Smooth muscle cell of the brain vasculature (primary cell): Measurements from ENCODE around the gene EFR3B.
"Not testable (repeated sequence)": the region's sequence is repeated elsewhere in the genome, so short reads cannot be mapped to it uniquely, and the experiment has no call there.

ENCODE experiments used
- DNase-seq: peaks from one replicate; pipeline ENCODE4 v3.0.0-alpha.2; 2012; ENCODE audit warnings: low read depth, low spot score

Gene EFR3B

DNA sequence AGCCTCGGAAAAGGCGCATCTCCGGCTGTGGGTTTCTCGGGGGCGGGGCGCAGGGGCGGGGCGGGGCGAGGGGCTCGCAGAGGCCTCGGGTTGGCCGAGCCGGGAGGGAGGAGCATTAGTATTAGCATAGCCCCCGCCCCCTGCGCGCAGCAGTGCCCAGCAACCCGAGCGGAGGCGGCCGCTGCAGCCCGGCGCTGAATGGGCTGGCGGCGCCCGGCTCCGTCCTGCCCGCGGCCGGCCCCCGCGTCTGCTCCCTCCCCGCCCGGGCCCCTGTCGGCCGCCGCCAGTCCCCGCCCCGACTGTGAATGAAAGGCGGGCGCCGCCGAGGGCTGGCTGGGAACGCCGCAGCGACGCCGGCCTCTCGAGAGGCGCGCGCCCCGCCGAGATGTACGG is at the start of gene EFR3B:
TSS of gene EFR3B (plus strand) at position 149 of the 393 bp plus-strand sequence. CDS start at position 386, 237 bp downstream.
- peak; percentile 70 for DNase-seq

DNA sequence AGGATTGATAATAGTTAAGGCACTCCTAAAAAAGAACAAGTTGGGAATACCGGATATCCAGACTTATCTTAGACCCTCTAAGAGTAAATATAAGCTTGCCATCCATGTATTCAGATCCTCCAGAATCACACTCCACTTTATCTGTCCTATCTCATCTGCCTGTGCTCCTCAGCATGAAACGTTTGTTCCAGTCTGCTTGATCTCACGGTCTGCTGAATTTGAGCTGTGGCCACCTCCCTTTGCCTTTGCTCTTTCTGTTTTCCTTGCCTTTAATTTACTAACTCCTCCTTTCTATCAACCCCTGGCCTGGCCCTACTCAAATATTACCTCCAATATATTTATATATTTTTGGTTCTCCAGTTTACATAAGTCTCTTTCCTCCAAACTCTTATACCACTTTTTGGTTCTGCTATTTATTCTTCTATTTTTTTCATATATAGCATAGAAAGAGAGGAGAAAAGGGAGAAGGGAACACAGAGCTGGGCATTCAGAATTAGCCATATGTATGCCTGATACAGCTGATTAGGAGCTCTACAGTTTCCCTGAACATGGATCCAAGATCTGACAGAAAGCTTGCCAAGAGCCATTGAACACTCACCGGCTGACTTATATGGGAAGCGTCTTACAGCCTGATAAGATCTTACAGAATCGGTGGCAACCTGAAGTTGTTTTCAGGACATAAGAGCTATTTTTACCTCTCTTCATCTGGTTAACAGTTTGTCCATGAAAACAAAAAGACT is 48.3 kb upstream of the EFR3B start:
- DNase-seq = no peak

DNA sequence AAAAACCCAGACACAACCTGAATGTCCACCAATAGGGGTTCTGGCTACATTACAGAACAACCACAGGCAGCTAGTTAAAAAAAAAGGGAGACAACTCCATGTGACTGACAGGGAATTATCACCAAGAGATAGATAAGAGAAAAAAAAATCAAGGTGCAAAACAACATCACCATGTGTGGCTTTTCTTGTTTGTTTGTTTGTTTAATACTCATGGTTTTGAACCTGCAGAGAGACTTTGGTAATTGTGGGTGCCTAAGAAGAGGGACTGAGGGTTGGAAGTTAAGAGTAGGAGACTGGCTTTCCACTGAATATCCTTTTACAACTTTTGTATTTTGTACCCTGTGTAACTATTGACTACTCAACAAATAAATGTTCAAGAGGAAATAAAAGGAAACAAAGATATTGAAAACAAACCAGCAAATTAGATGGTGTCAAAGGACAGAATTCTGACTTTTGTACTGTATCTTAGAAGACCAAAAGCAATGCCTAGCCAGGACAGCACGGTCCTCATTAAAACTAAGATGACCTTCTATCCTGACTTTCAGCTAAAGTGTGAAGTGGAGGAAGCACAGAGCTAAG is 47.6 kb upstream of the EFR3B start:
- DNase-seq = no peak

DNA sequence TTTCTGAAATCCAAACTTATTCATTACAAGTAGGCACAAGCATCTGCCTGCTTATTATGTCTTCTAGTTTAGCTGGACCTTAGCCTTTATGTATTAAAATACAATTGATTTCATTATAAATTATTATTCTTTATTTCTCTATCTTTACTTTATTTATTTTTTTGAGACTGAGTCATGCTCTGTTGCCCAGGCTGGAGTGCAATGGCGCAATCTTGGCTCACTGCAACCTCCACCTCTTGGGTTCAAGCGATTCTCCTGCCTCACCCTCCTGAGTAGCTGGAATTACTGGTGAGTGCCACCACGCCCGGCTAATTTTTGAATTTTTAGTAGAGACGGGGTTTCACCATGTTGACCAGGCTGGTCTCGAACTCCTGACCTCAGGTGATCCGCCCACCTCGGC is 42.8 kb upstream of the EFR3B start:
- not testable (repeated sequence) for DNase-seq

- DNase-seq = no peak
Measured at GRCh38 chr2:25000036-25000435, 41.8 kb upstream of the EFR3B start.

DNA sequence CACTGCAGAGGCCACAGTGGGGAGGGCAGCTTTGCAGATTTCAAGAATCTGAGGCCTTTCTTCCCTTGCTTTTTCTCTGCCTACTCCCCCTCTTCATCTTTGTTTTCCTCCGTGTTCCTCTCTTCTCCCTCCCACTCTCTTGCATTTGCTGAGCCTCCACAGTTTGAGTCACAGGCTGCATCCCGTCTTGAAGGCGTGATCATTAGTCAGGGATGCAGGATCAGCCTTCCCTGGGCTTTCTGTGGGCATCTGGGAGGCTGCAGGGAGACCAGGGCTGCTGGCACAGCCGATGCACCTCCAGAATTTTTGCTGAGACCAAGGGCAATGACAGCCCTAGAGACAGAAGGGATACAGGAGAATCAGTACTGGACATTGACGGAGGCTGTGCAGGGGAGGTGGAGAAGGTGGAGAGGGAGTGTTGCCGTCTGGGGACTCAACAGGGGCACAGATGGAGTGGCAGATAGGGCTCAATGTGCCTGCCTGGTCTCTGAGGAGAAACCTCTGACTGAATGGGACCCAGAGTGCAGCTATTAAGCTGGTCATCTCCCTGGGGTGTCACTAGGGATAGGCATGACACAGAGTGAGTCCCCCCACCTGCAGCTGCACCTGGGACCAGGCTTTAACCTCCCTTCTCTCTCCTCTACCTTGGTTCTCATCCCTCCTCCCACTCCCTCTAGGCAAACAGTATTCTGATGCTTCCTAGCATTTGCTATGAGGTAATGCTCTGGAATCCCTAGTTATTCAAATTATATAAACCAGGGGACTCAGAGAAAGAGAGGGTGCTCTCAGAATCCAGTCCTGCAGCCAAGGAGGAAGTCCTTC is 41.2 kb upstream of the EFR3B start:
- no peak for DNase-seq

GRCh38 chr2:25001325-25001637 is 40.6 kb upstream of the EFR3B start:
- DNase-seq = no peak

- no peak for DNase-seq
Measured at GRCh38 chr2:25002066-25002465, 39.8 kb upstream of the EFR3B start.

DNA sequence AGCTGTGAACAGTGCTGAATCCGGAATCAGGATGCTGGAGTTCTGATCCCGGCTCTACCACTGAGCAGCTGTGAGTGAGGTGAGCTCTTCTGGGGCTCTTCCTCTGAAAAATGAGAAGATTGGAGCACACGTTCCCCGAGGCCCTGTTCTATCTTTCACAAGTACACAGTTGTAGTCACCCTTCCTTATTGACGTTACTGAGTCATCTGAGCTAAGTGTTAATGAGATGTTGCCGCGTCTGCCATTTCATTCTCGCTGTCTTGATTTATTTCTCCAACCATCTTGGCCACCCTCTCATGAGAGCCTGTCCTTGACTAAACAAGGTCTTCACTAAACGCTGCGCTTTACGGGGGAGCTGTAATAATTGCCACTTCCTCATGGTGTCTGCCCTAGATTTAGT is 31.9 kb upstream of the EFR3B start:
- DNase-seq = no peak

DNA sequence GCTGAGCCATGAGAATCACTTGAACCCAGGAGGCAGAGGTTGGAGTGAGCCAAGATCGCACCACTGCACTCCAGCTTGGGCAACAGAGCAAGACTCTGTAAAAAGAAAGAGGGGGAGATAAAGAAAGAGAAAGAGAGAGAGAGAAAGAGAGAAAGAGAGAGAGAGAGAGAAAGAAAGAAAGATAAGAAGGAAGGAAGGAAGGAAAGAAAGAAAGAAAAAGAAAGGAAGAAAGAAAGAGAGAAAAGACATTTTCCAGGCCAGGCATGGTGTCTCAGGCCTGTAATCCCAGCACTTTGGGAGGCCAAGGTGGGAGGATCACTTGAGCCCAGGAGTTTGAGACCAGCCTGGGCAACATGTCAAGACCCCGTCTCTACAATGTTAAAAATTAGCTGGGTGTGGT is 30.5 kb upstream of the EFR3B start:
- DNase-seq = not testable (repeated sequence)

DNA sequence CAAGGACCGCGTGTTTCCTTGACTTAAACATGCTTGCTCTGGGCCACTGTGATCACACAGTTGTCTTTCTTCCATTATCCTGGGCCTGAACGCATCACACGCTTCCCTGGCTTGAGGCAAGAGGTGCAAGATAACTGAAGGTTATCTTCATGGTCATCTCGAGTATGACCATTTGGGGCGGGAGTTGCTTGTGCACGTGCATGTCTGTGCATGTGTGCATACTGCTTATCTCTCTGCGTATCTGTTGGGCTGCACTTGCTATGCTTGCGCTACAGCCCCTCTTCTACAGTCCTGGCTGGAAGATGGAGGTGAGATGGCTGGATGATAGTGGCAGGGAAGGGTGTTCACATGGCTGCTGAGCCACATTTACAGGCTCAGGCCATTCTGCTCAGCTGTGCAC is 27.2 kb upstream of the EFR3B start:
- DNase-seq = no peak

- no peak for DNase-seq
Measured at GRCh38 chr2:25018681-25019080, 23.2 kb upstream of the EFR3B start.

DNA sequence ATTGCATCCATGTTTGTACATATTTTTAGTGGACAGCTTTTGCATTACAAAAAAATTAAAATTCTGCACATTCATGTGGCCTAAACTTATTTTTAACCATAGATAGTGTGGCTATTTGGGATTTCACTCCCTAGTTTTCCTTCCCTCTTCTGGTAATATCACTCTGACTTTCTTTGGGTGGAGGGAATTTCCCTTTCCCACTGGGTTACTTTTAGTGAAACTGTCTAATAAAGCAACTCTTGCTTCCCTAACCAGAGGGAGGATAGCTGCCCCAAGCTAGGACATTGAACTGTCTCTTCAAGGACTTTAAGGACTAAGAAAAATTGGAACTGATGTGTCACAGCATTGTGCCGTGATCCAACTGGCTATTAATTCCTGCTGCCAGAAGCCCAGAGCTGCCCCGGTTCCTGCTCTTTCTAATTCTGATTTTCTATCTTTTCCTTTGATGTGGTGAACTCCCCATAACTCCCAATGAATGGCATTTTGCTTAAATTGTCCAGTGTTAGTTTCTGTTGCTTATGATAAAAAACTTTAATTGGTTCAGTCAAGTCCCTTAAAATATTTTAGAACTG is 20.0 kb upstream of the EFR3B start:
- DNase-seq = no peak

DNA sequence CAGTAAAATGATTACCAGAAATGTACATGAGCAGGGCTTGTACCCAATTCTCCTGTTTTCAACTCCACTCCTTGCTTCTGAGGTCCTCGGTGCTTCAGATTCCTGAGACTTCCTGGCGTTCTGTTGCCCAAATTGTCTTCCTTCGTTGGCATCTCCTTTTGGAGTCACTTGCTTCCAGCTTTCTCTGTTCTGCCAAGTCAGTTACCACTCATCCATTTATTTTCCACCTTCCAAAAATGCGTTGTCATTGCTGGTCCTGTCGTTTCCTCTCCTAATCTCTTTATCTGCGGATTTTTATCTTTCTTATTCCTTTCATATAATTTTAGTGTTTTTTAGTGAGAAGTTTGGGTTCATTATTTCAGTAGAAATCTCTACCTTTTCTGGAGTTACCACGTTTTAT is 18.5 kb upstream of the EFR3B start:
- no peak for DNase-seq

DNA sequence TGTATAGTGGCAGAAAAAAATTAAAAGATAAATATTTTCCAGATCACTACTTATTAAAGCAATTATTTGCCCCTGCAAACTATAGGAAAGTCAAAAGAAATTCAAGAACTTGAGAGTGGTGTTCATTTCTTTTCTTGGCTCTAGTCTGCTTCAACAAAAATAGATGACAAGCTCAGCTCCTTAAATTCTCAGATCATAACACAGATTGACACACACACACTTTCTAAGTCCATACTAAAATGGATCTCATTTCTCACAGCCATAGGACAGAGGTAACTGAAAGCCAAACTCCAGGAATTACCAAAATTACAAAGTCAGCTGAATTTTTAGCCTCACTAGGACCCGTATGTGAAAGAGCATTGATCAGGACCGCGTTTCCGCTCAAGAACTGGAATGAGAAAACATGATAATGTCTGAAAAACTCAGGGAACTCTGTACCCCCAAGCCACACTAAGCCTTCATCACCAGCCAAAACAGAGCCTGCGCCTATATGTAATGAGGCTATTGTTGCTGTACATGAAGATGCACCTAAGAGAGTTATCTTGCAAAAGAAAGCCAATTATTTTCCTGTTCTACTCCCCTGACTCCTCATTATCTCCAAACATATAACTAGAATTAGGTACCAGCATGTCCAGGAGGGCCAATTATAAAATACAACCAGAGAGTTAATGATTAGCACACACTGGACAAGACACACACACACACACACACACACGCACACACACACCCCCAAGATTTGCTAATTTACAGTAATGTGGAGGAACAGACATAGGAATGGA is 16.5 kb upstream of the EFR3B start:
- no peak for DNase-seq

GRCh38 chr2:25026008-25026530 is 15.8 kb upstream of the EFR3B start:
- DNase-seq = no peak

GRCh38 chr2:25029183-25029554 is 12.7 kb upstream of the EFR3B start:
- DNase-seq = no peak

DNA sequence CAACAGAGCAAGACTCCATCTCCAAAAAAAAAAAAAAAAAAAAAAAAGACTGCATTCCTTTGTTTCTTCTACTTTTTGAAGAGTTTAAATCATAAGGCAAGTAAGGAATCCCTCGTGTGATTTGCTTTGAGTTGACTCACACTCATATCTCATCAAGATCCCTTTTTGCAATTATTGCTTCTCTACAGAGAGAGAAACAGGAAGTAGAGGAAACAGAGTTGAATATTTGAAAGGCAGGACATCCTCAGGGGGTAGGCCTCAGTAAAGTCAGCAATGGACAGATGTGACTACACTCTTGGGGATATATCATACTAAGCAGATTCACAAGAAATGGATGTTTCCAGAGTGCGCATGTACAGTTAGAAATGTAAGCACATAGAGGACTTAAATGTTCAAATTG is 11.2 kb upstream of the EFR3B start:
- DNase-seq = no peak

DNA sequence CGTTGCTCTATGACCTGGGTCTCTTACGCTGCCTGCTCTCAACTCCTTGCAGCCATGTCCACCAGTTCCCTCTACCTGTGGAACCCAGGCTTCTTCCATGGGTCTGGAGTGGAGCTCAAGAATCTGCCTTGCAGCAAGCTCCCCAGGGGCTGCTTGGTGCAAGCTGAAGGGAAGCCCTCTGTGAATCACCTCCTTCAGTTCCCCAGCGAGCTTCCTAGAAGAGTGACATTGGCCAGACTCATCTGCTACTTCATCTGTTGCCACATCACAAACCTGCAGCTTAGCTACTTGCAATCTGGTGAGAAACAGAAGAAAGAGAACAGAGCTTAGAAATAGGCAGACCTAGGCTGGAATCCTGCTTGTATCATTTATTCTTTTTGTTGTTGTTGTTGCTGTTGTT is 9.8 kb upstream of the EFR3B start:
- no peak for DNase-seq

GRCh38 chr2:25032901-25033300 is 9.0 kb upstream of the EFR3B start:
- DNase-seq = no peak

- DNase-seq = no peak
Measured at GRCh38 chr2:25034081-25034480, 7.8 kb upstream of the EFR3B start.
